ENCODE data around the gene PIEZO2. TPM values are rescaled to one million over a fixed set of nuclear protein-coding genes. Genes with fewer than 3 reads are reported as not detected.
"Not testable (repeated sequence)": the region's sequence is repeated elsewhere in the genome, so short reads cannot be mapped to it uniquely, and the experiment has no call there.

Gene PIEZO2
- total RNA-seq, 1 donor from 2014 or later = 4.2 TPM

GRCh38 chr18:10916865-10917264, 232.5 kb downstream of the PIEZO2 start:
- no peaks in the 10 kb centered on the region for H3K27me3 Mint-ChIP-seq (ENCODE audit: insufficient read depth, low read depth)
- no peaks in the 10 kb centered on the region for H3K36me3 Mint-ChIP-seq
- no peak overlapping the region for H2AFZ ChIP-seq (replicated peaks)
- H3K9me3 ChIP-seq (ENCODE audit: low read depth) = no peaks in the 10 kb centered on the region
- no peaks in the 10 kb centered on the region for H3K27me3 ChIP-seq
- no peak overlapping the region for H3K27ac ChIP-seq
- H3K79me2 ChIP-seq (ENCODE audit: low read depth) = no peaks in the 10 kb centered on the region
- H3K9me3 Mint-ChIP-seq = peaks cover under 1% of the 10 kb centered on the region
- no peaks in the 10 kb centered on the region for H3K36me3 ChIP-seq
- H3K4me1 Mint-ChIP-seq = peaks cover 4% of the 10 kb centered on the region
- H3F3A ChIP-seq (ENCODE audit: low read depth) = no peaks in the 10 kb centered on the region
- H3K4me1 ChIP-seq = no peaks in the 10 kb centered on the region
- no peak overlapping the region for H3K27ac Mint-ChIP-seq
- no peak overlapping the region for H3K4me2 ChIP-seq
- no peak overlapping the region for H3K9ac ChIP-seq
- H4K20me1 ChIP-seq (ENCODE audit: low read depth) = no peaks in the 10 kb centered on the region
- H3K4me3 ChIP-seq = no peak overlapping the region
- TF ChIP-seq EZH2 (IDR thresholded peaks at IDR 0.05) (no peak), EZH2phosphoT487 (IDR thresholded peaks at IDR 0.05) (no peak), CTCF (IDR thresholded peaks at IDR 0.05) (no peak)
- H3K4me3 Mint-ChIP-seq = no peak overlapping the region
- DNase-seq (ENCODE audit: low spot score) = no peak

DNA sequence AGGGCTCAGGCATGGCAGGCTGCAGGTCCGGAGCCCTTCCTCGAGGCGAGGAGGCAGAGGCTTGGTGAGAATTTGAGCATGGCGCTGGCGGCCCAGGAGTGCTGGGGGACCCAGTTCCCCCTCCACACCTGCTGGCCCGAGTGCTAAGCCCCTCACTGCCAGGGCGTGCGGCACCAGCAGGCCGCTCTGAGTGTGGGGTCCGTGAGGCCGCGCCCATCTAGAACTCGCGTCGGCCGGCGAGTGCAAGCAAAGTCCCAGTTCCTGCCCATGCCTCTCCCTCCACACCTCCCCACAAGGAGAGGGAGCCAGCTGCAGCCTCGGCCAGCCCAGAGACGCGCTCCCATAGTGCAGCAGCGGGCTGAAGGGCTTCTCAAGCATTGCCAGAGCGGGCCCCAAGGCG, 233.0 kb downstream of the PIEZO2 start:
- H3K27ac ChIP-seq = no peak overlapping the region
- H3K9me3 ChIP-seq (ENCODE audit: low read depth) = no peaks in the 10 kb centered on the region
- no peaks in the 10 kb centered on the region for H3K79me2 ChIP-seq (ENCODE audit: low read depth)
- Mint-ChIP-seq H3K9me3 (peaks cover 3% of the 10 kb centered on the region), H3K27me3 (ENCODE audit: insufficient read depth, low read depth) (no peaks in the 10 kb centered on the region), H3K27ac (no peak overlapping the region), H3K4me3 (no peak overlapping the region), H3K4me1 (peaks cover 2% of the 10 kb centered on the region), H3K36me3 (no peaks in the 10 kb centered on the region)
- H3K27me3 ChIP-seq = no peaks in the 10 kb centered on the region
- H3K36me3 ChIP-seq = no peaks in the 10 kb centered on the region
- no peaks in the 10 kb centered on the region for H3K4me1 ChIP-seq
- H3K4me3 ChIP-seq = no peak overlapping the region
- DNase-seq (ENCODE audit: low spot score) = no peak
- no peaks in the 10 kb centered on the region for H3F3A ChIP-seq (ENCODE audit: low read depth)
- no peak overlapping the region for H3K9ac ChIP-seq
- no peak overlapping the region for H2AFZ ChIP-seq (replicated peaks)
- H4K20me1 ChIP-seq (ENCODE audit: low read depth) = no peaks in the 10 kb centered on the region
- TF ChIP-seq CTCF (IDR thresholded peaks at IDR 0.05) = no peak
- H3K4me2 ChIP-seq = no peak overlapping the region

GRCh38 chr18:10915748-10916147, 233.6 kb downstream of the PIEZO2 start:
- H3K4me3 Mint-ChIP-seq; H3K9me3 ChIP-seq (ENCODE audit: low read depth); H3K4me1 ChIP-seq; H3K27ac Mint-ChIP-seq; H3K36me3 ChIP-seq; H3K9ac ChIP-seq; H4K20me1 ChIP-seq (ENCODE audit: low read depth); H3K27me3 ChIP-seq; H3F3A ChIP-seq (ENCODE audit: low read depth); H3K27me3 Mint-ChIP-seq (ENCODE audit: insufficient read depth, low read depth); H3K27ac ChIP-seq; DNase-seq (ENCODE audit: low spot score); H3K4me2 ChIP-seq; H3K4me1 Mint-ChIP-seq; H3K4me3 ChIP-seq; H3K79me2 ChIP-seq (ENCODE audit: low read depth); H2AFZ ChIP-seq (replicated peaks); H3K9me3 Mint-ChIP-seq; H3K36me3 Mint-ChIP-seq: not testable (repeated sequence)

- H3K9ac ChIP-seq, H3K27ac ChIP-seq, H3K9me3 Mint-ChIP-seq: not testable (repeated sequence)
Measured at GRCh38 chr18:10914610-10915009, 234.8 kb downstream of the PIEZO2 start.

More at GRCh38 chr18:10914610-10915009, 234.8 kb downstream of the PIEZO2 start:
- H3K27me3 Mint-ChIP-seq (ENCODE audit: insufficient read depth, low read depth); H3K4me3 Mint-ChIP-seq; H3K36me3 ChIP-seq; H3K27ac Mint-ChIP-seq; H3K9me3 ChIP-seq (ENCODE audit: low read depth); DNase-seq (ENCODE audit: low spot score); H3K79me2 ChIP-seq (ENCODE audit: low read depth); H3K27me3 ChIP-seq; H3K4me1 Mint-ChIP-seq; H4K20me1 ChIP-seq (ENCODE audit: low read depth); H3K36me3 Mint-ChIP-seq; H3K4me3 ChIP-seq; H3F3A ChIP-seq (ENCODE audit: low read depth); H3K4me1 ChIP-seq; H2AFZ ChIP-seq (replicated peaks); H3K4me2 ChIP-seq: not testable (repeated sequence)
